ENCODE results near the gene SLC24A3. TPM values are rescaled to one million over a fixed set of nuclear protein-coding genes. Genes with fewer than 3 reads are reported as not detected.

SLC24A3 gene
- total RNA-seq, 1 experiment from 2014 or later = not detected

DNA sequence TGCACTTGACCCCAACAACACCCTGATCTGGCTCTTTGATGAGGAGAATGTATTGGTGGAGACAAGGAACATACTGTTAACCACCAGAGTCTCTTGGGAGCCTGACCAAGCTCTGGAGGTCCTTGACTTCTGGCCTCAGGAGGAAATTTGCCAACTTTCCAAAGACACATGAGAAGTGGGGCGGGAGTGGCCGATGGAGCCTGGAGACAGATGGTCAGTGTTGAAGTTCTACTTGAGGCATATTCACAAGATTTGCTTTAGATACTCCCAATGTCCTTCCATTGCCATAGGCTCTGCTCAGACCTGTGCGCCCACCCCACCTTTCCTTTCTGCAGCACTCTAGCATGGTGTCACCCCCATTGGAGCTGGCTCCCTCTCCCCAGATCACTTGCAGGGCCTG, 241.0 kb downstream of the SLC24A3 start:
- DNase-seq (ENCODE audit: low spot score) = no peak

DNA sequence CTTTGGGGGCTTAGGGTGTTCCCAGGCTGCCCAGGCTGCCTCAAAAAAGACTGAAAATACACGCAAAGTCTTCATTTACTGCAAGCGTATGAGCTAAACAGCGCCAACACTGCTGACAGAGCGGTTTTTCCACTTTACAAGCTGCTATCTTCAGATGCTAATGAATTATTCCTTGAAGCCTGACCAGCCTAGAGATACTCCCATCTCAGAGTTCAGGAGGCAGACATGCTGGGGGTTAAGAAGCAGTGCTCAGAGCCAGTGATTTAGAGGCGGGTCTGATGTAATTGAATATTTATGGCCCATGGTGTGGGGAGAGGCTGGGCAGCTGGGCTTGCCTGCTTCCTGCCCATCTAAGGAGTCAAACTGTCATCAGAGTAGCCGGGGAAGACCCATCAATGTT, 241.4 kb downstream of the SLC24A3 start:
- no peak for DNase-seq (ENCODE audit: low spot score)

DNA sequence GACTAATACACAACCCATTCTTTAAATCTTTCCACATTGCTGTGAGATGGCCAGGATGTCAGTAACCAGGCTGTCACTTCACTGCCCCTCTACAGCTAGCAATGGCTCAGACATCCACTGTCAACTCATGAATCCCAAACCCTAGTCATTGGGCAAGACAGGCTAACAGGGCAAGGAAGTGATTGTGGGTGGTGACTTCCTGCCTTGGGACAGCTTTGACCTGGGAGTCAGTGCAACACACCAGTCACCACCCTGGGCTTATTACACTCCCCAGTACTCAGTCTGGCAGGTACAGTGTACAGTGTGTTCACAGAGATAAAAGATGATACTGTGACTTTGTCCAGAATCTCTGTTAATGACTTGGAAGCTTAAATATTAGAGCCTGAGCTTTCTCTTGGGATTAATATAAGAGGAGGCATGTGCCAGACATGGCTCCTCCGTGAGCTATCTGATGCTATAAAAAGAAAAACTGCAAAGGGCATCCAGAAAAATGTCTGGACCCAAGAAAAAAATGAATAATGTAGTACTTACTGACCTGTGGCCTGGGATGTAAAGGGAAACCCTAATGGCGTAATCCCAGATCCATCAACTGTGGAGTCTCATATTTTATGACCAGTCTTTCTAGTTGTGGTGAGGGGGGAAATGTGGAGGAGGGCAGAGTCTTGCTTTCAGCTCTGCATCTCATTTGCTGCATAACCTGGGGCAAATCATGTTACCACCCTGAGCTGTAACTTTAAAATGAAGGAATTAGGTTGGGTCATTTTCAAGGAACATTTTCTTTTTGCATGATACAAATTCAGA, 244.4 kb downstream of the SLC24A3 start:
- no peak for DNase-seq (ENCODE audit: low spot score)

DNA sequence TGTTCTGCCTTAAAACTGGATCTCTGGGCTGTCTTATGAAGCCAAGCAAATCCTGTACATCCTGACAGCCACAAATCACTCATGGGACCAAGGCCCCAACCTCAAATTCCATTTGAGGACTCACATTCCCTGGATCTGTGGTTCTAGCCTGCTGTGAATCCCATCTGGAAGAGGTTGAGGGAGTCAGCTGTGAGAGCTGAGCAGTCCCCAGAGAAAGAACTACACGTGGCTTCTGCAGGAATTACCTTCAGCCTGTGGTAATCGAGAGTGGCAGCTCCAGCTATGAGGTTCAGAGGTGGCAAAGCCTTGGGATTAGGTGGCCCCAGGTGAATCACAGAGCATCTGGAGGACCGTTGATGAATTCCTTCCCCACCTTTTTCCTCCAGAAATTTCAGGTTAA, 245.2 kb downstream of the SLC24A3 start:
- no peak for DNase-seq (ENCODE audit: low spot score)

- no peak for DNase-seq (ENCODE audit: low spot score)
Observed at GRCh38 chr20:19460386-19460785, 247.9 kb downstream of the SLC24A3 start.

GRCh38 chr20:19462491-19462890, 250.0 kb downstream of the SLC24A3 start:
- no peak for DNase-seq (ENCODE audit: low spot score)

- DNase-seq (ENCODE audit: low spot score) = no peak
Observed at GRCh38 chr20:19463597-19463996, 251.2 kb downstream of the SLC24A3 start.

GRCh38 chr20:19465536-19465935, 253.1 kb downstream of the SLC24A3 start:
- DNase-seq (ENCODE audit: low spot score) = no peak

DNA sequence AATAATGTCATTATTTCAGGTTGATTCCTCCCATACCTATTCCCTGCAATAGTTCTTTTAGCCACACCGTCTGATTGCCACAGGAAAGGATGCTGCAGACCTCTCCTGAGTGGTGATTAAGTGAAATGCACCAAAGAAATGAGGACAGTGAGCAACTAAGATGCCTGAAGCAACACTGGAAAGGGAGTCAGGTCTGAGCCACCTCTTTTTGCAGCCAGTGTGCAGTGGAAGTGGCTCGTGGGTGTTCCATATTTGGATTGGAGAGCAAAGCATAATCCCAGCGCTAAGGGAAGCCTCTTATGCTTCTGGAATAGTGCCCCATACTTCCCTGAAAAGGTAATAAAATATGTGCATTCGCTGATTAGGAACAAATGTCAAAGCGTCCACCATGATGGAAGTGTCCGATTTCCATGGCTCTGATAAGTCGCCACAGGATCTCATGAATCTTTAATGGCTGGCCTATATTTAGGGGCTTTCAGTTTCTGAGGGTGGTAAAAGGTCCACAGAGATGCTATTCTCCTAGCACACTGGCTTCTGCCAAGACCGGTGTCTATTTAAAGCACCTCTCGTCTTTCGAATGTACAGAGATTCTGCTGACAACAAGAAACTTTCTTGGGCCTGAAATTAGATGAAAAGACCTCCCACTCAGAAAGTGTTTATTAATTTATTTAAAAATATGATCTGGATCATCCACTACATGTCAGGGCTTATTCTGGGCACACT, 253.9 kb downstream of the SLC24A3 start:
- DNase-seq (ENCODE audit: low spot score) = no peak

DNA sequence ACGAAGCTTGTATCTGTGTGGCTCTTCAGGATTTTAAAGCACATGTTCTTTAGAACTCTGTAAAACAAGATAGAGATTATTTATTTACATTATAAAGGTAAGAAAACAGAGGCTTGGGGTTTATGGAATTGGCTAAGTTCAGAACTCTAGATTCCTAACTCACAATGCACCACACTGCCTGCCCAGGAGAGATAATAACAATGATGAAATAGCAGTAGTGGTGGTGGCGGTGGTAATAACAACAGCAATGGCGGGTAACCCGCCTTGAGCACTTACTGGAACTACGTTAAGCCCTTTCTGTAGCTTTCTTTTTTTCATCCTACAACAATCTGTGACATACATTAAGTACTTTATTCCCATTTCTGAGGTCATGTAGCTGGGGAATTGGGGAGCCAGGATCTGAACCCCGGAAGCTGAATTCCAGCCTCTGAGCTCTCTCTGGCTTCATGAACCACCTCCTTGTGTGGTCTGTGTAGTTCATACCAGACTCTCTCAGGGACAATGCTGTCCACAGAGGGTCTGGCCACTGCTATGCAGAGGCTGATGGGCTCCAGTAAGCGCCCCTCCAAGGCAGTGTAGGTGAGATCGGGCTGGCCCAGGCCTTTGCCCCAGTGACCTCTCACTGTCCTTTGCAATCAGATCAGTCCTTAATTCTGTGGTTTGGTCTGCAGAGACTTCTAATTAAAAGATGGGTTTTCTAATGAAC, 260.9 kb downstream of the SLC24A3 start:
- DNase-seq (ENCODE audit: low spot score) = no peak

GRCh38 chr20:19473922-19474286, 261.5 kb downstream of the SLC24A3 start:
- DNase-seq (ENCODE audit: low spot score) = no peak

GRCh38 chr20:19478320-19478895, 266.0 kb downstream of the SLC24A3 start:
- DNase-seq (ENCODE audit: low spot score) = no peak

DNA sequence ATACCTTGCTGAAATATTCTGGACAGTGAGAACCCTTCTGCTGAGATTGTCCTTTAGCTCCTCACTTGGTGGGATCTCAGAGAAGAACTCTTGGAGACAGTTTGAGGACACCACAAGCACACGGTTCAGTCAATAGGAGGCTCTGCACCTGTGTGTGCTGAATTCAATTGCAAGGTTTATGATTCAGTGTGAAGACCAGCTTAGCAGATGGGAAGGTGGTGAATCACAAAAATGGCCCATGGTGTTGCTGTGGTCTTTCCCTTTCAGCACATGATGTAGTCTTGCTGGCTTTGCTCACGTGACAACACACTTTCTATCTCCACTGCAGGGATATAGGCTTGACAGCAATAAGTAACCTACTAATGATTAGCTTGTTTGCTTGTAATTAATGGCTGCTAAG, 270.3 kb downstream of the SLC24A3 start:
- no peak for DNase-seq (ENCODE audit: low spot score)

DNA sequence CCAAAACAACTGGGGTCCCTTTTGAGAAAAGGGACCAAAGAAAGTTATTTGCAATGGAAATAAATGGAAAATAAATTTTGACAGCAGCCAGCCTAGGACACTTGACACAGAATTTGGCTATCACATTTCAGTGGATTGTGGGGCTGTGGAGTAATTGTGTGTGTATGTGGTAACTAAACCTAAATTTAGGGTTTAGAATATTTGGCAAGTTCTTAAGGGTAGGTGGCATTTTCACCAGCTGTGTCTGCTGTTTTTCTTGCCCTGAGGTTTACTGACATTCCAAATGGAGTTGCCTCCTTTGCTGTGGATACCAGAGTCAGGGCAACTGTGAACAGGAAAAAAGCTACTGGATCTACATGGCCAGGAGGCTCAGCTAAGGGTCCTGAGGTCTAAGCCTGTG, 270.9 kb downstream of the SLC24A3 start:
- DNase-seq (ENCODE audit: low spot score) = no peak

- no peak for DNase-seq (ENCODE audit: low spot score)
Observed at GRCh38 chr20:19486446-19486845, 274.0 kb downstream of the SLC24A3 start.

GRCh38 chr20:19487420-19487819, 275.0 kb downstream of the SLC24A3 start:
- no peak for DNase-seq (ENCODE audit: low spot score)

DNA sequence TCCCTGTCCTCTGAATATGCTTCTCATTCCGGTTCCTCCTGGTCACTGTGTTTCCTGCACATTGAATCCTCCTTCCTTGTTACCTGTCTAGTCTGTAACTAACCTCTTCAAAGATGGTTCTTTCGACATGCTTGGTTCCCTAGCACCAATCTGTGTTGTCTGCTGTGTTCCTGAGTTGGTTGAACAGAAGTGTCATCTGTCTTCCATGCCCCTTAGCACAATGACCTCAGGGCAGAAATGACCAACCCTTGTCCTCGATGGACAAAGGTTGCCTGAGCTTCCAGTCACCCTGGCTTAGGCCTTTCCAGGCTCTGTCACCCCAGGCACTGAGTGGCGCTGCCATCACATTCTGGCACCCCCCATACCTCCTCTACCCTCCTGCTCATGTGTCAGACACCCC, 278.8 kb downstream of the SLC24A3 start:
- DNase-seq (ENCODE audit: low spot score) = no peak

DNA sequence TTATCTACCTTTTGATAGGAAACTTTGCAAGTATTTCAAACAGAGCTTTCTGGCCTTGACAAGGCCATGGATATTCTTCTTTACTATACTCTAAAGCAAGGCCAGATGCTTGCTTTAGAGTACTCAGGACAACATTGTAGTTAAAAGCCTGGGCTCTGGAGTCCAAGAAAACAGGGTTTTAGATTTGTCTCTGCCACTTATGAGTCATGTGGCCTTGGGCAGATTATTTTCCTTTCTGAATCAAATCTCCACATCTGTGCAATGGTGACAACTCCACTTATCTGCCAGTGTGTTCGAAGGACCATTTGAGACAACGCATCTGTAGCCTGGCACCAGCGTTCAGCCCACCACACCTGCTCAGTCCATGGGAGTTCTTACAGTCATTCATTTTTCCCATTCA, 279.7 kb downstream of the SLC24A3 start:
- DNase-seq (ENCODE audit: low spot score) = no peak

DNA sequence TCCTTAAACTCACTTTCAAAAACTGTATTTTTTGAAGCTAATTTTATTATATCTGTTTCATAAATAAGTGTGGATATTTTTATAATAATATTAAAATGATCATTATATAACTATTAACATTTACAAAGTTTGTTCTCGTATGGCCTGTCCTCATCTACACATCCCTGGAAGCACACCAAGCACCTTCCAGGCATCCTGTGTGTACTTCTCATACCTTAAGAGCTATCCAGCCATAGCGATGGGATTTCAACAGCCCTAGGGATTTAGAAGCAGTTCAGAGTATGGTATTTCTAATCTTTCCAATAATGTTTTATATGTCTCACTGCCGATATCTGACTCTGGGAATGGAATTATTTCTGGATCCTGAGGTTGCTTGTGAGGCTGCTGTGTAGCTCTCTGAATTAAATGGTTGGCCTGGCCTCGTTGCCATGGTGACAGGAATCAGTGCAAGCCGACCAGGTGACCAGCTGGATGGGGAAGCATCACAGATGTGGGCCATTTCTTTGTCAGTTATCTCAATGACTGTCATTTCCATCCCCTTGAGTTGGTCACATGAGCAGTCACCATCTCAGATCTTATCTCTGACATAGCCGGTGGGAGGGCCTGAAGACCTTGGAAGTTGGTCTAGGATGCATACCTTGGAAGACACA, 280.4 kb downstream of the SLC24A3 start:
- DNase-seq (ENCODE audit: low spot score) = no peak

DNA sequence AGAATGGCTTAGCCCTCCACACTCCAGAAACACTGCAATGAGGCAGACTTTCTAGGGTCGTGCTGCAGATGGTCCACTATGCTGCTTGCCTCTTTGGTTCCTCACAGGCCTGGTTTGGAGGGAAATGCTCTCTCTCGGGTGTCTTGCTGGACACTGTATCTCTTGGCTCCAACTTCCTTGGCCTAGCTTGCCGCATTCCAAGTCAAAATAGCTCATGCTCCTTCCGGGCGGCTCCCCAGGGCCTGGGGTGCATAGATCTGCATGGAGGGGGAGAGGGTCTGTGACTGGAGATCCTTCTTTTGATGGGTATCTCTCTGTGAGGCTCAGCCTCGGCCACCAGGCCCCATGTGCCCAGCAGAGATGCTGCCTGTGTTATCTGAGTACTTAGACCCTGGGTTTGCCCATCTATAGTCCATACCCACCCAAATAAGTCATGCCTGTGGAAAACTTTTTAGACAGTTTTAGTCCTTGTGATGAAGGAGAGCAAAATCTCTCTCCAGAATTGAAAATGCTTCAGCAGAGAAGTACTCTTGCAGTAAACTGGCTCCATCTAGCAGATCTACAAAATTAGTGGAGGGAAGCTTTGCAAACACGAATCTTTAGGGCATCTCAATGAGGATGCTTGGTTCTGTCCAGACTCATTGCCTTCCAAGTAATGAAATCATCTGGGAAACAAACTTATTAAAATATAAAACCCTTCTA, 281.5 kb downstream of the SLC24A3 start:
- no peak for DNase-seq (ENCODE audit: low spot score)
